ENCODE results near the gene MTERF4.

Gene MTERF4

DNA sequence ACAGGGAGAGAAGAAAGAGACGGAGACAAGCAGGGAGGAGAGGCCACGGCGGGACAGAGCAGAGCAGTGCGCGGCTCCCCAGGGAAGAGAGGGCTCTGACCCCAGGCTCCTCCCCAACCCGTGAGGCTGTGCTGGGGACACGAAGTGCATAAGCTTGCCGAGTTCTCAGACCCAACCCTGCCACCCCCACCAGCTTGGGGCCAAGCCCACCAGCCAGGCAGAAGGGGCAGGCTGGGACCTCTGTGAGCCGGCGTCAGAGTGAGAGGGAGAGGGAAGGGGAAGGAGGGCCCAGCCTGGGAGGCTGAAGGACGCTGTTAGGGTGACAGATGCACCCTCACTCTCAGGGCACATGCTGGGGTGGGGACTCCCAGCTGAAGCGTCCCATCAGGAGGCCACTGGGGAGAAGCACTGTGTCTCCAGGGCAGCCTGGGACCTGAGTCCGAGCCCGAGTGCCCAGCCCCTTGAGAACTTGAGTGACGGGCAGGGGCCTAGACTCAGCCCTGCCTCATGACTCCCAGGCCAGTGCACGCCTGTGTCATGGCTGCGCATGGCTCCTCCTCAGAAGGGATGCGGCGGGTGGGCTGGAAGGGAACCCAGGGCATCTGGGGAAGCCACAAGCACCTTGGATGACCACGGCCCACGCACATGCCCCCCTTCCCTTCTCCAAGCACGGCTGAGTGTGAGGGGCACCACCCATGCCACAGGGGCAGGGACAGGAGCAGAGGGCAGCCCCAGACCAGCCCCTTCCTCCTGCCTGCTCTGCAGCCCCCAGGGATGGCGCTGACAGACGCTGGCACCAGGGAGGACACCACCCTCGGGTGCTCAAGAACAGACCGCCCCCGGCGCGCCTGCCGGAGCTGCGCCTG is 31.0 kb downstream of the MTERF4 start:
- no peak for DNase-seq (ENCODE audit: low read depth in 4 of 4, low spot score in 1 of 4)

- no peak for DNase-seq (ENCODE audit: low read depth in 4 of 4, low spot score in 1 of 4)
These were observed 31.7 kb downstream of the MTERF4 start for GRCh38 chr2:241070361-241070760.

DNA sequence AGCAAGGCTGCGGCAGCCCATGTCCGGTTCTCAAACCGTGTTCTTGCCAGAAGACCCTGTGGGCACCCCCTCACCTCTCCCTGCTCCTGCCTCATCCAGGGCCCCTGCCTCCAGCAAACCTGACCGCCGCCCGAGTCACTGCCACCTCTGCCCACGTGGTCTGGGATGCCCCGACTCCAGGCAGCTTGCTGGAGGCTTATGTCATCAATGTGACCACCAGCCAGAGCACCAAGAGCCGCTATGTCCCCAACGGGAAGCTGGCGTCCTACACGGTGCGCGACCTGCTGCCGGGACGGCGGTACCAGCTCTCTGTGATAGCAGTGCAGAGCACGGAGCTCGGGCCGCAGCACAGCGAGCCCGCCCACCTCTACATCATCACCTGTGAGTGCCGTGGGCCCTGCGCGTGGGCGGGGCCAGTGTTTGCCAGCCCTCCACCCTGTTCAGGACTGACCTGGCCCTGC is 32.2 kb downstream of the MTERF4 start:
- DNase-seq (ENCODE audit: low read depth in 4 of 4, low spot score in 1 of 4), result no peak

- DNase-seq (ENCODE audit: low read depth in 4 of 4, low spot score in 1 of 4), result no peak
These were observed 32.9 kb downstream of the MTERF4 start for GRCh38 chr2:241068942-241069810.

- DNase-seq (ENCODE audit: low read depth in 4 of 4, low spot score in 1 of 4), result no peak
These were observed 33.7 kb downstream of the MTERF4 start for GRCh38 chr2:241068136-241068941.

DNA sequence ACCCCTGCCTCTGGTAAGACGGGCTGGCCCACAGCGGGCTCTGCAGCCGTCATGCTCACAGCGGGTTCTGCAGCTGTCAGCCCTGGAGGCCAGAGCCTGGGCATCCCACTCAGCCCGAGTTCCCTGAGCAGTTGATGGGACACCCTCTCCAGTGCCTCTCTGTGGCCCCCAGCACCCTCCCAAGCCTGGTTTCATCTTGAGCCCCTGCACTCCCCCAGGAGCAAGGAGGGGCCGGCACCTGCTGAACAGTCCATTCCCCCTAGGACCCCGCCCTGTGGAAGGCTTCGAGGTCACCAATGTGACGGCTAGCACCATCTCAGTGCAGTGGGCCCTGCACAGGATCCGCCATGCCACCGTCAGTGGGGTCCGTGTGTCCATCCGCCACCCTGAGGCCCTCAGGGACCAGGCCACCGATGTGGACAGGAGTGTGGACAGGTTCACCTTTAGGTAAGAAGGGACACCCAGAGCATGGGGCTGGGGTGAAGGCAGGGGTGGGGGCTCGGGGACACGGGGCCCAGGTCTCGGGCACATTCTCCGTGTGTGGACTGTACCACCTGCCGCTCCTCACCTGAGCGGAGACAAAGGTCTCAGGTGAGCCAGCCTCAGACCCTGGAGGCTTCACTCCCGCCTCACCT is 34.5 kb downstream of the MTERF4 start:
- DNase-seq (ENCODE audit: low read depth in 4 of 4, low spot score in 1 of 4), result no peak

DNA sequence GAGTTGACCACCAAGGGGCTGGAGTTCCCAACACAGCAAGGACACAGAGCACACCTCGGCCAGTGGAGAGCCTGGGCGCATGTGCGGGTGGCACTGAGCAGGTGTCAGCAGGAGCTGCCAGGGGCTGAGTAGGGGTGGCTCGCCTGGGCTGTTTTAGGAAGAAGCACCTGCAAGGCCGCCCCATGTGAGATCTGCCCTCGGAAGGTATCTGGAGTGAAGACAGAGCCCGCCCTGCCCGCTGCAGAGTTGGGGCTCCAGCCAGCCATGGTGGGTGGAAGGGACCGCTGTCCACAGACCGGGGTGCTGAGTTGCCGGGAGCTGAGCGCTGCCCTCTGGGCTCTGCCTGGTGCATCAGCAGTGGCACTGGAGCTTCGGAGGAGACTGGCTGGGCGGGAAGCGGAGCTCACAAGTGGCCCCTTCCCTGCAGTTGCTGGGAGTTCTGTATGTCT is 35.2 kb downstream of the MTERF4 start:
- DNase-seq (ENCODE audit: low read depth in 4 of 4, low spot score in 1 of 4), result no peak

DNA sequence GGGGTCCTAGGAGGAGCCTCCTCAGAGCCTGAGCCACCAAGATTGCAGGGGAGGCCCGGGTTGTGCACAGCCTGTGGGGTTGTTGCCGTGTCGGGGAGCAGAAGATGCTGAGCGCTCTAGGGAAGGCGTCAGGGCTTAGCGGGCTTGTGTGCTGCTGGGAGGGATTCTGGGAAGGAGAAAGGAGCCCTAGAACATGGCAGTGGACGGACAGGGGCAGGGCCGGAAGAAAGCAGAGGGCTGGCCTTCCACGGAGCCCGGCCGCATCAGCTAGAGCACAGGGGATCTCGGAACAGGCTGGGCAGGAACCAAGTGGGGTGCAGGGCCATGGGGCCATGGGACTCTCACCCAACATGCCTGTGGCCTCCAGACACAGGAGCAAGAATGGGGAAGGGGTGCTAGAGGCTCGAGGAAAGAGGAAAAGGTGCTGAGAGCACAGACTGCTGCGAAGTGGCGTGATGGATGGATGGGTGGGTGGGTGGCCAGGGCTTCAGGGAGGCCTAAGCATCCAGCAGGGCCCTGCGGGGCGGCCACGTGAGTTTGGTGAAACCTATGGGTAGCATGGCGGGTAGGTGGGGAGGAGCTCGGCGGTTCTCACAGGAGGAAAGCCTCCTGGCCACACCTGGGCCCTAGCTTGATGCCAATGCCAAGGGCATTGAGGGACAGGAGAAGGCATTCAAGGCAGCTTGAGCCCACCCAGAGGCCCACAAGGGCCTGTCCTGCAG is 35.8 kb downstream of the MTERF4 start:
- no peak for DNase-seq (ENCODE audit: low read depth in 4 of 4, low spot score in 1 of 4)

DNA sequence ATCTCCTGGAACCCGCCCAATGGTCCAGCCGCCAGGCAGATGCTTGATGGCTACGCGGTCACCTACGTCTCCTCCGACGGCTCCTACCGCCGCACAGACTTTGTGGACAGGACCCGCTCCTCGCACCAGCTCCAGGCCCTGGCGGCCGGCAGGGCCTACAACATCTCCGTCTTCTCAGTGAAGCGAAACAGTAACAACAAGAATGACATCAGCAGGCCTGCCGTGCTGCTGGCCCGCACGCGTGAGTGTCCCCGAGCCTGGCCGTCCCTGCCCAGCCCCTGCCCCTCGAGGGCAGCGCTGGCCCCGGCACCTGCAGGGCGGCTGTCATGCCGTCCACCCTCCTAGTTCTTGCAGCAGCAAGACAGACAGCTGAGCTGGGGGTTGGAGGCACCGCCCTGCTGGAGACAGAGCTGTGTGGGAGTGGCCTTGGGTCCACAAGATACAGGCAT is 36.7 kb downstream of the MTERF4 start:
- no peak for DNase-seq (ENCODE audit: low read depth in 4 of 4, low spot score in 1 of 4)

GRCh38 chr2:241064802-241065354 is 37.2 kb downstream of the MTERF4 start:
- DNase-seq (ENCODE audit: low read depth in 4 of 4, low spot score in 1 of 4), result no peak

DNA sequence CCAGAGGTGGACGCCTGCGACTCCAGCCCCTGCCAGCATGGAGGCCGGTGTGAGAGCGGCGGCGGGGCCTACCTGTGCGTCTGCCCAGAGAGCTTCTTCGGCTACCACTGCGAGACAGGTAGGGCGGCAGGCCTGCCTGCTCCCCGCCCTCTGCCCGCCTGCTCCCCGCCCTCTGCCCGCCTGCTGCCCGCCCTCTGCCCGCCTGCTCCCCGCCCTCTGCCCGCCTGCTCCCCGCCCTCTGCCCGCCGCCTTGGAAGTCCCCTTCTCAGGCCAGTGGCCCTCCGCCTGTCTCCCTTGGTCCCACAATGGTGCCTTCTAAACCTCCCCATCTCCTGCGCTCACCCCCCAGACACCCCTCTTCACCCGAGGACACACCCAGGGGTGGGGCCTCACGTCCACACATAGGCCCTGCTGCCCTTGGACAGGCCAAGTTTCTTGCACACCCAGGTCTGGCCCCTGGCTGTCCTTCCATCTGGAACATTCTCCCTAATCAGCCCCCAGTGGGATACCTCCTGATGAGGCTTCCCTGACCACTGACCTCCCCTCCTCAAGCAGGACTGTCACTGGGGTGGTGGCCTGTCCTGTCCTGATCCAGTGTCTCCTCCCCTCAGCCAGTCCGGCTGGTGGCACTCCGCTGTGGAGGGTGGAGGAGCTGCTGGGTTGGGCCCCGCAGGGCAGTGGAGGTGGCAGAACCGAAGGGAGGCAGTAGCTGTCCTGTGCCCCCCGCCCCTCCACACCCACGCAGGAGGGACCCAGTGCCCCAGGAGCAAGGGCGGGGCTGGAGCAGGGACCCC is 37.9 kb downstream of the MTERF4 start:
- DNase-seq (ENCODE audit: low read depth in 4 of 4, low spot score in 1 of 4), result peak in 2 of 4 experiments; percentile 13 to 20

DNA sequence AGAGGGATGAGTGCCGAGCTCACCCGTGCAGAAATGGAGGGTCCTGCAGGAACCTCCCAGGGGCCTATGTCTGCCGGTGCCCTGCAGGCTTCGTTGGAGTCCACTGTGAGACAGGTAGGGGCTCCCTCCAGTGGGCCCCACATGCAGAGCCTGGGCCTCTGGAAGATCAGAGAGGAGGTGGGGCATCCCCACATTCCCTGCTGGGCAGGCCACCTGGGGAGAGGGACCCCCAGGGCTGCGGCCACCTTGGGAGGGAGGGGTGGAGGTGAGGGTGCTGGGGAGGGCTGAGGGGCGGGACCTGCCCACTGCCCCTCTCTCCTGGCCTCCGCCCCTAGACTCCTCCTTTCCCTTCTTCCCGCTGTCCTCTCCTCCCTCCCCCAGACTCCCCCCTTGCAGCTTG is 38.5 kb downstream of the MTERF4 start:
- no peak for DNase-seq (ENCODE audit: low read depth in 4 of 4, low spot score in 1 of 4)

GRCh38 chr2:241063093-241063551 is 39.0 kb downstream of the MTERF4 start:
- no peak for DNase-seq (ENCODE audit: low read depth in 4 of 4, low spot score in 1 of 4)

DNA sequence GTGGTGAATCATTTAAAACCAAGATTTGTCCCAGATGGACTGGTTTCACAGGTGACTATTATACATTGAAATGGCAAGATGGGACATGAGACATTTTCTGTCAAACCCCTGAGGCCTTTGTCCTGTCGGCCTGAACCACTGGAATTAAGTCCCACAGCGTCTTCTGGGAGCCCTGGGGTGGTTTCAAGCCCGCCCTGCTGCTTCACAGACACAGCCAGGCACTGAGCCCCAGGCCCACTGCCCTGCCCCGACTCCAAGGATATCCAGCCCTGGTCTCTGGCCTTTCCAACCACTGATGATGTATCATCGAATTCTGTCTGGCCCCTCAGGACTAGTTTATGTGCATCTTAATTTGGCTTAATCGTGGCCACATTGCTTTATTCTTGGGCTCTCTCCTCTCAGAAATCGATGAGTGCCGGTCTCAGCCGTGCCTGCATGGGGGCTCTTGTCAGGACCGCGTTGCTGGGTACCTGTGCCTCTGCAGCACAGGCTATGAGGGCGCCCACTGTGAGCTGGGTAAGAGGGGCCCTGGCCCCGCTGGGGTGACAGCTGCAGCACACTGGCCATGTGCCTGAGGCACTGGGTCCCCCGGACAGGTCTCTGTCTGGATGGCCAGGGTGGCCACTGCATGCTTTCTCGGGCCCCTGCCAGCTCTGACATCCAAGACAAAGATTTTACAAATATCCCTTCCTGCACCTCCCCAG is 39.5 kb downstream of the MTERF4 start:
- DNase-seq (ENCODE audit: low read depth in 4 of 4, low spot score in 1 of 4), result no peak

DNA sequence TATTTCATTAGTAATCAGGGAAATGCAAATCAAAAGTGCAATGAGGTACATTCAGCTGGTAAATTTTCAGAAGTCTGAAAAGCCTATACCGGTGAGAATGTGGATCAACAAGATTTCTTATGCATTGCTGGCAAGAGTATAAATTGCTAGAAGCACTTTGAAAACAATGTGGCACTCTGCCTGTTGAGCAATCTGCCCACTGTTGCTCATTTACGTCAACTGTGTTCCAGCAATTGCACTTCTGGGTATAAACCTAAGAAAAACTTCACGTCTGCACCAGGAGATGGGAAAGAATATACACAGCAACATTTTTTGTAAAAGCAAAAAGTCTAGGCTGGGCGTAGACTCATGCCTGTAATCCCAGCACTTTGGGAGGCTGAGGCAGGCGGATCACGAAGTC is 40.8 kb downstream of the MTERF4 start:
- no peak for DNase-seq (ENCODE audit: low read depth in 4 of 4, low spot score in 1 of 4)

DNA sequence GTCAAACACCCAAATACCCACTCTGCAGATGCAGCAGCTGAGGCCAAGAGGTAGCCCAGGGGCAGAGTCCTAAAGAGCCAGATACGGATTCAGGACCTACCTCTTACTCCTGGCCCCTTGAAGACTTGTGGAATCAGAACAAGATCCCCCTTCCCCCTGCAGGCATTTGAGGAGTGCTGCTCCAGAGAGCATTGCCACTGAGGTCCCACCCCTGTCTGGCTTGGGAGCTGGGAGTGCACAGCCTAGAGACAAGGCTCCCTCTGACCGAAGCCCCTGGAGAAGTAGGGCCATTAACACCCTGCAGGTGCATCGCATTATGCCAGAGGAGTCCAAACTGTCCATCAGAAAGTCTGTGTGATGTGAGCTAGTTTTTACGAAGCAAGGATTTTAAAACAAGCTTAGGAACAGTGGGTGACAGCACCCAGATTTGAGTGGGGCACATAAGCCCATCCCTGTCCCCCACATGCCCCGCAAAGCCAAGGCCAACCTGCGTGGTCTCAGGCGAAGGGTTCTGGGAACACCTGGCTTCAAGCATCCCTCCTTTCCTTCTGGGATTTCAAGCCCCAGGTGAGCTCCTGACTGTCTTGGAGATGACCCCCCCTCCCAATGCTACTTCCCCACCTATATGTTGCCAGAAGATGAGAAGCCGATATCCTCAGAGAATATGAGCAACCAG is 48.4 kb downstream of the MTERF4 start:
- DNase-seq (ENCODE audit: low read depth in 4 of 4, low spot score in 1 of 4), result no peak

GRCh38 chr2:241052677-241053360 is 49.3 kb downstream of the MTERF4 start:
- DNase-seq (ENCODE audit: low read depth in 4 of 4, low spot score in 1 of 4), result no peak
